Measurements from ENCODE around the gene CD274. TPM values are rescaled to one million over a fixed set of nuclear protein-coding genes. Genes with fewer than 3 reads are reported as not detected.

CD274 gene
- total and polyA plus RNA-seq, 10 of the 15 experiments (the other 5 are each of a cell fraction or from before 2014, with no cell fraction given) = 9.4 to 128 (median 24.6) TPM

GRCh38 chr9:5479994-5480694, 29.8 kb downstream of the CD274 start (continued):
- no peak for TF ChIP-seq CTCF (IDR thresholded peaks at IDR 0.05 in 2 of 3, conservative IDR thresholded peaks at IDR 0.05 in 1 of 3; ENCODE audit: control insufficient read depth in 2 of 3, extremely low read depth in 1 of 3, insufficient read depth in 1 of 3, low read depth in 3 of 3, low read length in 3 of 3)
- peak; percentile 45 for TF ChIP-seq DPF2 (IDR thresholded peaks at IDR 0.05)
- TF ChIP-seq CEBPB (IDR thresholded peaks at IDR 0.05; ENCODE audit: borderline replicate concordance in 1 of 2, low read depth in 2 of 2, low read length in 2 of 2) = no peak
- no peak for TF ChIP-seq RBBP5 (conservative IDR thresholded peaks at IDR 0.05)
- TF ChIP-seq, protein P1, sequence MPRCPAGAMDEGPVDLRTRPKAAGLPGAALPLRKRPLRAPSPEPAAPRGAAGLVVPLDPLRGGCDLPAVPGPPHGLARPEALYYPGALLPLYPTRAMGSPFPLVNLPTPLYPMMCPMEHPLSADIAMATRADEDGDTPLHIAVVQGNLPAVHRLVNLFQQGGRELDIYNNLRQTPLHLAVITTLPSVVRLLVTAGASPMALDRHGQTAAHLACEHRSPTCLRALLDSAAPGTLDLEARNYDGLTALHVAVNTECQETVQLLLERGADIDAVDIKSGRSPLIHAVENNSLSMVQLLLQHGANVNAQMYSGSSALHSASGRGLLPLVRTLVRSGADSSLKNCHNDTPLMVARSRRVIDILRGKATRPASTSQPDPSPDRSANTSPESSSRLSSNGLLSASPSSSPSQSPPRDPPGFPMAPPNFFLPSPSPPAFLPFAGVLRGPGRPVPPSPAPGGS (IDR thresholded peaks at IDR 0.05; ENCODE audit: borderline replicate concordance, insufficient read depth, low read depth, low read length, poor library complexity, severe bottlenecking) = no peak
- TF ChIP-seq NBN (IDR thresholded peaks at IDR 0.05) = 0 out of 2 replicates have a peak, but pooled peaks have one; percentile 19
- TF ChIP-seq MYB (IDR thresholded peaks at IDR 0.05; ENCODE audit: borderline replicate concordance, low read depth, low read length) = no peak
- TF ChIP-seq SPI1 (IDR thresholded peaks at IDR 0.05; ENCODE audit: borderline replicate concordance, insufficient read depth, low read depth, low read length) = no peak
- TF ChIP-seq, protein P2, sequence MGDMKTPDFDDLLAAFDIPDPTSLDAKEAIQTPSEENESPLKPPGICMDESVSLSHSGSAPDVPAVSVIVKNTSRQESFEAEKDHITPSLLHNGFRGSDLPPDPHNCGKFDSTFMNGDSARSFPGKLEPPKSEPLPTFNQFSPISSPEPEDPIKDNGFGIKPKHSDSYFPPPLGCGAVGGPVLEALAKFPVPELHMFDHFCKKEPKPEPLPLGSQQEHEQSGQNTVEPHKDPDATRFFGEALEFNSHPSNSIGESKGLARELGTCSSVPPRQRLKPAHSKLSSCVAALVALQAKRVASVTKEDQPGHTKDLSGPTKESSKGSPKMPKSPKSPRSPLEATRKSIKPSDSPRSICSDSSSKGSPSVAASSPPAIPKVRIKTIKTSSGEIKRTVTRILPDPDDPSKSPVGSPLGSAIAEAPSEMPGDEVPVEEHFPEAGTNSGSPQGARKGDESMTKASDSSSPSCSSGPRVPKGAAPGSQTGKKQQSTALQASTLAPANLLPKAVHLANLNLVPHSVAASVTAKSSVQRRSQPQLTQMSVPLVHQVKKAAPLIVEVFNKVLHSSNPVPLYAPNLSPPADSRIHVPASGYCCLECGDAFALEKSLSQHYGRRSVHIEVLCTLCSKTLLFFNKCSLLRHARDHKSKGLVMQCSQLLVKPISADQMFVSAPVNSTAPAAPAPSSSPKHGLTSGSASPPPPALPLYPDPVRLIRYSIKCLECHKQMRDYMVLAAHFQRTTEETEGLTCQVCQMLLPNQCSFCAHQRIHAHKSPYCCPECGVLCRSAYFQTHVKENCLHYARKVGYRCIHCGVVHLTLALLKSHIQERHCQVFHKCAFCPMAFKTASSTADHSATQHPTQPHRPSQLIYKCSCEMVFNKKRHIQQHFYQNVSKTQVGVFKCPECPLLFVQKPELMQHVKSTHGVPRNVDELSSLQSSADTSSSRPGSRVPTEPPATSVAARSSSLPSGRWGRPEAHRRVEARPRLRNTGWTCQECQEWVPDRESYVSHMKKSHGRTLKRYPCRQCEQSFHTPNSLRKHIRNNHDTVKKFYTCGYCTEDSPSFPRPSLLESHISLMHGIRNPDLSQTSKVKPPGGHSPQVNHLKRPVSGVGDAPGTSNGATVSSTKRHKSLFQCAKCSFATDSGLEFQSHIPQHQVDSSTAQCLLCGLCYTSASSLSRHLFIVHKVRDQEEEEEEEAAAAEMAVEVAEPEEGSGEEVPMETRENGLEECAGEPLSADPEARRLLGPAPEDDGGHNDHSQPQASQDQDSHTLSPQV (IDR thresholded peaks at IDR 0.05) = peak; percentile 44; the same call in 1 of the 2 replicates
- no peak for TF ChIP-seq SUZ12 (IDR thresholded peaks at IDR 0.05; ENCODE audit: unreplicated experiment)
- peak in 1 of 2 experiments; percentile 77; a peak in 1 of 4 replicates for TF ChIP-seq SRF (IDR thresholded peaks at IDR 0.05; ENCODE audit: low read depth in 2 of 2, low read length in 2 of 2)
- TF ChIP-seq CHD2 (IDR thresholded peaks at IDR 0.05; ENCODE audit: borderline replicate concordance, low read depth, low read length) = no peak
- no peak for TF ChIP-seq KAT2A (conservative IDR thresholded peaks at IDR 0.05; ENCODE audit: control insufficient read depth, low read depth, low read length)
- TF ChIP-seq IRF4 (IDR thresholded peaks at IDR 0.05; ENCODE audit: low read depth, low read length) = peak; percentile 39; the same call in 1 of the 2 replicates

Data from GM12878 (cell line).